K562 (cell line): Measurements from ENCODE around the gene SLC6A8. TPM values are rescaled to one million over a fixed set of nuclear protein-coding genes. Genes with fewer than 3 reads are reported as not detected.
A peak's percentile ranks its signal among the peaks of the same experiment; 100 is the strongest.

Source experiments
- BCLAF1 ChIP-seq, 2 experiments: fragments of 450-650 bp in 1 of 2; IDR thresholded peaks; 2 replicates each; pipeline ENCODE4 v1.6.1; 2011 to 2017; ENCODE audit warnings: low read depth in 2 of 2, antibody characterized with exemption in 1 of 2, borderline replicate concordance in 1 of 2, low read length in 1 of 2, mild to moderate bottlenecking in 1 of 2, mixed read lengths in 1 of 2; ENCODE audit not compliant: control insufficient read depth in 1 of 2
- CBFA2T3 ChIP-seq: fragments of 450-650 bp; IDR thresholded peaks from 2 replicates; pipeline ENCODE4 v1.6.1; 2017
- COPS2 ChIP-seq: fragments of 450-650 bp; conservative IDR thresholded peaks from 2 replicates; pipeline ENCODE4 v1.6.1; 2016; ENCODE audit warnings: mild to moderate bottlenecking, moderate library complexity
- EGR1 ChIP-seq: fragments of 450-650 bp; conservative IDR thresholded peaks from 2 replicates; pipeline ENCODE4 v1.6.1; 2017; ENCODE audit warnings: mild to moderate bottlenecking
- EP300 ChIP-seq: IDR thresholded peaks from 2 replicates; pipeline ENCODE4 v1.6.1; 2012; ENCODE audit warnings: low read length, improper control_type of control experiment
- GATAD2B ChIP-seq: fragments of 450-650 bp; IDR thresholded peaks from 2 replicates; pipeline ENCODE4 v1.6.1; 2017; ENCODE audit warnings: mild to moderate bottlenecking, borderline replicate concordance
- HDAC3 ChIP-seq: fragments of 450-650 bp; IDR thresholded peaks from 2 replicates; pipeline ENCODE4 v1.6.1; 2018; ENCODE audit warnings: borderline replicate concordance, mild to moderate bottlenecking, moderate library complexity; ENCODE audit not compliant: partially characterized antibody
- MAFF ChIP-seq: IDR thresholded peaks from 2 replicates; pipeline ENCODE4 v1.6.1; 2012; ENCODE audit warnings: low read length, improper control_type of control experiment
- MAZ ChIP-seq, 2 experiments: fragments of 450-650 bp in 1 of 2; sonication (generic) in 1 of 2; formaldehyde crosslinking; IDR thresholded peaks in 1 of 2; conservative IDR thresholded peaks in 1 of 2; 2 replicates each; pipeline versions ENCODE4 v1.4.0 to v1.5.0; 2020; ENCODE audit warnings: mild to moderate bottlenecking in 1 of 2, missing genetic modification reagents in 1 of 2
- MEIS2 ChIP-seq: fragments of 450-650 bp; IDR thresholded peaks from 2 replicates; pipeline ENCODE4 v1.6.1; 2014; ENCODE audit warnings: mild to moderate bottlenecking; ENCODE audit not compliant: partially characterized antibody
- PHB ChIP-seq: fragments of 250-450 bp; sonication (Bioruptor Pico); IDR thresholded peaks from 2 replicates; pipeline ENCODE4 v1.5.0; 2021
- POLR2AphosphoS2 ChIP-seq: IDR thresholded peaks from 2 replicates; pipeline ENCODE4 v1.6.1; 2012; ENCODE audit warnings: low read length, improper control_type of control experiment
- POLR2G ChIP-seq: fragments of 200-400 bp; formaldehyde crosslinking; IDR thresholded peaks from 2 replicates; pipeline ENCODE4 v1.6.1; 2017; ENCODE audit warnings: low read depth, mild to moderate bottlenecking, antibody characterized with exemption, low read length, moderate library complexity
- SRSF7 ChIP-seq: fragments of 200-400 bp; formaldehyde crosslinking; optimal IDR thresholded peaks from 2 replicates; pipeline ENCODE3; 2017; ENCODE audit warnings: mild to moderate bottlenecking, low read depth, low read length
- STAG1 ChIP-seq: sonication (generic); formaldehyde crosslinking; IDR thresholded peaks from 2 replicates; pipeline ENCODE4 v1.5.0; 2020; ENCODE audit warnings: missing genetic modification reagents, borderline replicate concordance
- UBTF ChIP-seq, 2 experiments: IDR thresholded peaks; 2 replicates each; pipeline ENCODE4 v1.6.1; 2012; ENCODE audit warnings: improper control_type of control experiment in 2 of 2, low read depth in 2 of 2, low read length in 2 of 2, borderline replicate concordance in 1 of 2
- XRCC4 ChIP-seq: IDR thresholded peaks from one replicate; pipeline ENCODE4 v1.6.1; 2011; ENCODE audit not compliant: insufficient read depth, insufficient read length; ENCODE audit errors: extremely low read depth
- ZEB2 ChIP-seq: fragments of 450-650 bp; IDR thresholded peaks from 2 replicates; pipeline ENCODE4 v1.6.1; 2016
- ZNF41 ChIP-seq: fragments of 250-450 bp; sonication (Bioruptor Pico); conservative IDR thresholded peaks from 2 replicates; pipeline ENCODE4 v1.4.0; 2020; ENCODE audit warnings: mild to moderate bottlenecking
- ZNF75A ChIP-seq: fragments of 450-650 bp; formaldehyde crosslinking; IDR thresholded peaks from 2 replicates; pipeline ENCODE4 v1.4.0; 2020; ENCODE audit warnings: mild to moderate bottlenecking
- ZNF77 ChIP-seq: fragments of 250-450 bp; sonication (Bioruptor Pico); IDR thresholded peaks from 2 replicates; pipeline ENCODE4 v1.5.0; 2020
- polyA plus RNA-seq, 8 experiments: library from polyadenylated mRNA; depleted of rRNA in 4 of 8; stranded (reverse) in 5 of 8; unstranded in 3 of 8; fragments of >200 nt; fragmentation: Nextera tagmentation in 2 of 8; fragmentation: Illumina TruSeq in 1 of 8; extraction: Ambion mirVana in 2 of 8; extraction: Trizol in 1 of 8; gene quantifications; 2 replicates each; pipeline versions ENCODE4 v1.2.1 to v1.2.3, GENCODE V29; 2011 to 2014; ENCODE audit warnings: inconsistent platforms in 1 of 8, missing spikeins in 1 of 8
- total RNA-seq, 7 experiments: library from RNA; depleted of rRNA in 6 of 7; stranded (reverse); fragments of >200 nt in 6 of 7; fragmentation: Illumina TruSeq in 2 of 7; extraction: Trizol in 2 of 7; gene quantifications; 2 replicates each; pipeline versions ENCODE4 v1.2.1 to v1.2.3, GENCODE V29; 2011 to 2021; ENCODE audit warnings: low replicate concordance in 1 of 7

The SLC6A8 gene
- total and polyA plus RNA-seq, 9 of the 15 experiments (the other 6 are each of a cell fraction or from before 2014, with no cell fraction given), result 0.68 to 144 (median 34.3) TPM

- peak in 1 of 2 experiments; percentile 74; a peak in 3 of 4 replicates for TF ChIP-seq MAZ (CRISPR knock-in tag; conservative IDR thresholded peaks at IDR 0.05 in 1 of 2, IDR thresholded peaks at IDR 0.05 in 1 of 2)
- TF ChIP-seq MEIS2, result no peak
- no peak for TF ChIP-seq ZEB2
- no peak for TF ChIP-seq UBTF (IDR thresholded peaks at IDR 0.05; ENCODE audit: borderline replicate concordance in 1 of 2, low read depth in 2 of 2, low read length in 2 of 2)
- TF ChIP-seq COPS2, result no peak
- no peak for TF ChIP-seq SRSF7
- no peak for TF ChIP-seq MAFF
- no peak for TF ChIP-seq HDAC3
- TF ChIP-seq POLR2AphosphoS2, result no peak
- TF ChIP-seq BCLAF1 (IDR thresholded peaks at IDR 0.05; ENCODE audit: borderline replicate concordance in 1 of 2, control insufficient read depth in 1 of 2, low read depth in 2 of 2, low read length in 1 of 2), result no peak
- no peak for TF ChIP-seq PHB (CRISPR knock-in tag)
- TF ChIP-seq EP300, result no peak
- no peak for TF ChIP-seq ZNF77 (CRISPR knock-in tag)
- TF ChIP-seq ZNF75A (CRISPR knock-in tag), result peak; percentile 99
- TF ChIP-seq GATAD2B, result no peak
- TF ChIP-seq STAG1 (CRISPR knock-in tag), result no peak
- TF ChIP-seq CBFA2T3, result no peak
- TF ChIP-seq XRCC4, result no peak
- peak; percentile 93 for TF ChIP-seq EGR1
- peak; percentile 93 for TF ChIP-seq POLR2G
- TF ChIP-seq ZNF41, result no peak
These were observed 36.7 kb downstream of the SLC6A8 start, which contains the start of the genes ABCD1 and BCAP31 (continued) for GRCh38 chrX:153724252-153725038.
